PFSK-1 (cell line): ENCODE data around the gene IGF2R.

Experiments
- FOXP2 ChIP-seq: optimal IDR thresholded peaks from 2 replicates; pipeline ENCODE3; 2011; ENCODE audit warnings: borderline replicate concordance, control low read depth, inconsistent platforms; ENCODE audit not compliant: insufficient read depth; ENCODE audit errors: extremely low read length, extremely low read depth
- POLR2AphosphoS5 ChIP-seq: IDR thresholded peaks from 2 replicates; pipeline ENCODE4 v1.6.1; 2012; ENCODE audit warnings: low read depth, mild to moderate bottlenecking, control low read depth, low read length, moderate library complexity
- SIN3A ChIP-seq: IDR thresholded peaks from 2 replicates; pipeline ENCODE4 v1.6.1; 2012; ENCODE audit warnings: mild to moderate bottlenecking, low read length, moderate library complexity, borderline replicate concordance; ENCODE audit not compliant: insufficient read depth
- TAF1 ChIP-seq: IDR thresholded peaks from 2 replicates; pipeline ENCODE4 v1.6.1; 2012; ENCODE audit warnings: low read length, control low read depth, borderline replicate concordance; ENCODE audit not compliant: insufficient read depth
- TF ChIP-seq, protein P1 (sequence below), 2 experiments: IDR thresholded peaks; 2 replicates each; pipeline versions ENCODE4 v1.6.1 to v1.8.0; 2011 to 2012; ENCODE audit warnings: low read depth in 2 of 2, low read length in 2 of 2, control low read depth in 1 of 2, inconsistent platforms in 1 of 2, mild to moderate bottlenecking in 1 of 2, moderate library complexity in 1 of 2; ENCODE audit not compliant: insufficient read depth in 1 of 2

IGF2R gene

DNA sequence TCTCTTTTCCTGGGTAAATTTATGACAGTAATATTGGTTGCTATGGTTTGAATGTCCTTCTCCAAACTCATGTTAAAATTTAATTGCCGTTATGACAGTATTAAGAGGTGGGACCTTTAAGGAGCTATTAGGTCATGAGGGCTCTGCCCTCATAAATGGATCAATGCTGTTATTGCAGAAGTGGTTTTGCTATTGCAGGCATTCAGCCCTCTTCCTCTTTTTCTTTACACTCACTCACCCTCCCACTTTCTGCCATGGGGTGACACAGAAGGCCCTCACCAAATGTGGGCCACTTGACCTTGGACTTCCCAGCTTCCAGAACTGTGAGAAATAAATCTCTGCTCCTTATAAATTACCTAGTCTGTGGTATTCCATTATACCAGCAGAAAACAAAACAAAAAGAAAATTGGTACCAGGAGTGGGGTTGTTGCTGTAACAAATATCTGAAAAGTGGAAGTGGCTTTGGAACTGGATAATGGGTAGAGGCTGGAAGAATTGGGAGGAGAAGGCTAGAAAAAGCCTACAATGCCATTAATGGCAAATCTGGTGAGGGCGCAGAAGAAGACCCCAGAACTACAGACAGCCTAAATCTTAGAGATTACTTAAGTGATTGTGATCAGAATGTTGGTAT lies 24.8 kb upstream of the IGF2R start:
- TF ChIP-seq FOXP2: no peak
- TF ChIP-seq TAF1: no peak
- TF ChIP-seq SIN3A: no peak
- TF ChIP-seq POLR2AphosphoS5: no peak
- TF ChIP-seq, protein P1, sequence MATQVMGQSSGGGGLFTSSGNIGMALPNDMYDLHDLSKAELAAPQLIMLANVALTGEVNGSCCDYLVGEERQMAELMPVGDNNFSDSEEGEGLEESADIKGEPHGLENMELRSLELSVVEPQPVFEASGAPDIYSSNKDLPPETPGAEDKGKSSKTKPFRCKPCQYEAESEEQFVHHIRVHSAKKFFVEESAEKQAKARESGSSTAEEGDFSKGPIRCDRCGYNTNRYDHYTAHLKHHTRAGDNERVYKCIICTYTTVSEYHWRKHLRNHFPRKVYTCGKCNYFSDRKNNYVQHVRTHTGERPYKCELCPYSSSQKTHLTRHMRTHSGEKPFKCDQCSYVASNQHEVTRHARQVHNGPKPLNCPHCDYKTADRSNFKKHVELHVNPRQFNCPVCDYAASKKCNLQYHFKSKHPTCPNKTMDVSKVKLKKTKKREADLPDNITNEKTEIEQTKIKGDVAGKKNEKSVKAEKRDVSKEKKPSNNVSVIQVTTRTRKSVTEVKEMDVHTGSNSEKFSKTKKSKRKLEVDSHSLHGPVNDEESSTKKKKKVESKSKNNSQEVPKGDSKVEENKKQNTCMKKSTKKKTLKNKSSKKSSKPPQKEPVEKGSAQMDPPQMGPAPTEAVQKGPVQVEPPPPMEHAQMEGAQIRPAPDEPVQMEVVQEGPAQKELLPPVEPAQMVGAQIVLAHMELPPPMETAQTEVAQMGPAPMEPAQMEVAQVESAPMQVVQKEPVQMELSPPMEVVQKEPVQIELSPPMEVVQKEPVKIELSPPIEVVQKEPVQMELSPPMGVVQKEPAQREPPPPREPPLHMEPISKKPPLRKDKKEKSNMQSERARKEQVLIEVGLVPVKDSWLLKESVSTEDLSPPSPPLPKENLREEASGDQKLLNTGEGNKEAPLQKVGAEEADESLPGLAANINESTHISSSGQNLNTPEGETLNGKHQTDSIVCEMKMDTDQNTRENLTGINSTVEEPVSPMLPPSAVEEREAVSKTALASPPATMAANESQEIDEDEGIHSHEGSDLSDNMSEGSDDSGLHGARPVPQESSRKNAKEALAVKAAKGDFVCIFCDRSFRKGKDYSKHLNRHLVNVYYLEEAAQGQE (IDR thresholded peaks at IDR 0.05; ENCODE audit: insufficient read depth in 1 of 2, low read depth in 2 of 2, low read length in 2 of 2): no peak

DNA sequence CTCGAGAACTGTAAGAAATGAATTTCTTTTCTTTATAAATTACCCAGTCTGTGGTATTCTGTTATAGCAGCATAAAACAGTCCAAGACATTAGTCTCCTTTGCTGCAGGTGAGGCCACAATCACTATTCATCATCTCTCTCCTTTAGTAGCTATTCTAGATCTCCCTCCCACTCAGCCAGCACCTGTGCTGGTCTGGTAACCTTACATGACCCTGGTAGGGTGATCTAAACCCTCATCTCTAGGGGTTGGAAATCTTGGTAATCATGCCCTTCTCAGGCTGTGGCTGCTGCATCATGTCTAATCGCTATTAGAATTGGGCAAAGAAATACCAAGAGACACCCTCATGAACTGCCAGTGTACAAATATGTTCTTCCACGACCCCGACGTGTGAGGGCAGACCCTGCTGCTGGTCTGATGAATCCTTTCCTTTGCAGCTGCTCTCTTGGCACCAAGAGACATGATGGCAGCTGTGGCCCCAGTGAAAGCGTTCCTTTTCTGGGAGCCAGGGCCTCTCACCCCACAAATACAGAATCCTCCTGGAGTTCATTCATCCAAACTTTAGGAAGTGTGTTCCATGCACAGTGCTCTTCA lies 23.0 kb upstream of the IGF2R start:
- TF ChIP-seq SIN3A: no peak
- TF ChIP-seq POLR2AphosphoS5: no peak
- TF ChIP-seq, protein P1 (IDR thresholded peaks at IDR 0.05; ENCODE audit: insufficient read depth in 1 of 2, low read depth in 2 of 2, low read length in 2 of 2): no peak
- no peak for TF ChIP-seq FOXP2
- TF ChIP-seq TAF1: no peak

- no peak for TF ChIP-seq TAF1
- no peak for TF ChIP-seq SIN3A
- TF ChIP-seq FOXP2: no peak
- no peak for TF ChIP-seq POLR2AphosphoS5
- TF ChIP-seq, protein P1 (IDR thresholded peaks at IDR 0.05; ENCODE audit: insufficient read depth in 1 of 2, low read depth in 2 of 2, low read length in 2 of 2): no peak
Measured at GRCh38 chr6:159946912-159947311, 22.0 kb upstream of the IGF2R start.

DNA sequence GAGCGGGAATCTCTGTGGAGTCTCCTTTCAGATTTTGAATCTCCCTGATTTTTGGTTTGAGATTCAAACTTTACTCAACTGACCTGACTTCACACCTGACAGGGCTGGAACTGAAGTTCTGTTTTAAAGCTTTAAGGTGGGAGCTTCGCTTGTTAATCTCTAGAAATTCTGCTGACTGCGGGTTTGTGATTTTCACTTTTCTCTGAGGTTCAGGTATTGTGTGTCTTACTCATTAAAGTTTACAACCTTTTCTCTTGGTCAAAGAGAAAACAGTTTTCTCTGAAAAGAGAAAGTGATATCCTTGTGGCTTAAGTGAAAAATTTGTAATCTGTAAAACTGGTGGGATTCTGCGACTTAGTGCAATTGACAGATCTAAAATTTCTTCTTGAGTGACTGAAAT lies 20.7 kb upstream of the IGF2R start:
- no peak for TF ChIP-seq TAF1
- TF ChIP-seq, protein P1 (IDR thresholded peaks at IDR 0.05; ENCODE audit: insufficient read depth in 1 of 2, low read depth in 2 of 2, low read length in 2 of 2): no peak
- no peak for TF ChIP-seq FOXP2
- no peak for TF ChIP-seq SIN3A
- TF ChIP-seq POLR2AphosphoS5: no peak
